ENCODE measurements around the gene DSG3. TPM values are rescaled to one million over a fixed set of nuclear protein-coding genes. Genes with fewer than 3 reads are reported as not detected.
A peak's percentile ranks its signal among the peaks of the same experiment; 100 is the strongest.

The DSG3 gene
- total and polyA plus RNA-seq, 2 of the 13 experiments (the other 11 are each of a cell fraction or from before 2014, with no cell fraction given), result not detected

DNA sequence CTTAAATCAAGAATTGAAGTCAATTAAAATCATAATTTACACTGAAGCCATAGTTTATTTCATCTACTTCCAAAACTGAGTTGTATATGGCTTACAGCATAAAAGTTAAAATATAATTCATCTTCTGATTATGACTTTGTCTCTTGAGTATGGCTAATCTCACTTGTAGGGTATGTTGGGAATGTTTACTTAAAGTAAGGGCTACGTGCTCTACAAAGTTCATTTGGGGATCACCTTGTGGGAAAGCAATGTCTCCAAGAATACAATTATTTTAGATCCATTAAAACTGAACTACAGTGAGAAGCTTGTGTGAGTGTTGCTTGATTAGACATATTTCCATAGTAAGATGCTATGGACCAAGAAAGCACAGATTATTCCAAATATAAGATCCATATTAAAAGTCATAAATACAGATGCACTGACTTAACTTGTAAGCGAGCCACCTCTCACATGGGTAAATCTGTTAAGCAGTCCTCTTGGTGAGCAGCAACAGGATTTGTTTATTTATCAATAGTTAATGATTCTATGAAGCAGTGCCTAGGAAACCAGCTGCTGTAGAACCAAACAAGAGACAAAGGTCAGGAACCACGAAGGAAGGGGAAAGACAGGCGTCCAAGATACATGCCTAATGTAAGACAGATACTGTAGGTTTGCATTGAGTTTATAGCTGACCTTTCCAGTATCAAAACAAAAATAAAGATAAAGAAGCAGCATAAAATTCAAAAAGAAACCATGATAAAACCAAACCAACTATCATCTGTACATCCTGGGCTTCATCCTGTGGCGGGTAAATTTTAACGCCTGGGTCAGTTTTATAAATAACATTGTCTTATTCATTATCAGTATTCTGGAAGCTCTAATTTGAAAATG lies 46.1 kb upstream of the DSG3 start (continued):
- TF ChIP-seq, protein P1, sequence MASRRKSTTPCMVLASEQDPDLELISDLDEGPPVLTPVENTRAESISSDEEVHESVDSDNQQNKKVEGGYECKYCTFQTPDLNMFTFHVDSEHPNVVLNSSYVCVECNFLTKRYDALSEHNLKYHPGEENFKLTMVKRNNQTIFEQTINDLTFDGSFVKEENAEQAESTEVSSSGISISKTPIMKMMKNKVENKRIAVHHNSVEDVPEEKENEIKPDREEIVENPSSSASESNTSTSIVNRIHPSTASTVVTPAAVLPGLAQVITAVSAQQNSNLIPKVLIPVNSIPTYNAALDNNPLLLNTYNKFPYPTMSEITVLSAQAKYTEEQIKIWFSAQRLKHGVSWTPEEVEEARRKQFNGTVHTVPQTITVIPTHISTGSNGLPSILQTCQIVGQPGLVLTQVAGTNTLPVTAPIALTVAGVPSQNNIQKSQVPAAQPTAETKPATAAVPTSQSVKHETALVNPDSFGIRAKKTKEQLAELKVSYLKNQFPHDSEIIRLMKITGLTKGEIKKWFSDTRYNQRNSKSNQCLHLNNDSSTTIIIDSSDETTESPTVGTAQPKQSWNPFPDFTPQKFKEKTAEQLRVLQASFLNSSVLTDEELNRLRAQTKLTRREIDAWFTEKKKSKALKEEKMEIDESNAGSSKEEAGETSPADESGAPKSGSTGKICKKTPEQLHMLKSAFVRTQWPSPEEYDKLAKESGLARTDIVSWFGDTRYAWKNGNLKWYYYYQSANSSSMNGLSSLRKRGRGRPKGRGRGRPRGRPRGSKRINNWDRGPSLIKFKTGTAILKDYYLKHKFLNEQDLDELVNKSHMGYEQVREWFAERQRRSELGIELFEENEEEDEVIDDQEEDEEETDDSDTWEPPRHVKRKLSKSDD (CRISPR knock-in tag; IDR thresholded peaks at IDR 0.05; ENCODE audit: low read depth), result no peak
- TF ChIP-seq NFKB2 (CRISPR knock-in tag; IDR thresholded peaks at IDR 0.05; ENCODE audit: borderline replicate concordance), result no peak
- no peak for TF ChIP-seq SMARCC2 (IDR thresholded peaks at IDR 0.05)
- TF ChIP-seq ZFP82 (CRISPR knock-in tag; IDR thresholded peaks at IDR 0.05; ENCODE audit: borderline replicate concordance), result no peak
- no peak for TF ChIP-seq RBM39 (IDR thresholded peaks at IDR 0.05; ENCODE audit: low read depth, low read length, poor library complexity, severe bottlenecking)
- no peak; the same call in 1 of the 2 replicates for TF ChIP-seq GATAD2A (CRISPR knock-in tag; IDR thresholded peaks at IDR 0.05)
- TF ChIP-seq, protein P2, sequence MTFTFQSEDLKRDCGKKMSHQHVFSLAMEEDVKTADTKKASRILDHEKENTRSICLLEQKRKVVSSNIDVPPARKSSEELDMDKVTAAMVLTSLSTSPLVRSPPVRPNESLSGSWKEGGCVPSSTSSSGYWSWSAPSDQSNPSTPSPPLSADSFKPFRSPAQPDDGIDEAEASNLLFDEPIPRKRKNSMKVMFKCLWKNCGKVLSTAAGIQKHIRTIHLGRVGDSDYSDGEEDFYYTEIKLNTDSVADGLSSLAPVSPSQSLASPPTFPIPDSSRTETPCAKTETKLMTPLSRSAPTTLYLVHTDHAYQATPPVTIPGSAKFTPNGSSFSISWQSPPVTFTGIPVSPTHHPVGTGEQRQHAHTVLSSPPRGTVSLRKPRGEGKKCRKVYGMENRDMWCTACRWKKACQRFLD (CRISPR knock-in tag; IDR thresholded peaks at IDR 0.05; ENCODE audit: borderline replicate concordance), result no peak
- no peak for TF ChIP-seq YEATS4 (CRISPR knock-in tag; IDR thresholded peaks at IDR 0.05; ENCODE audit: borderline replicate concordance)
- no peak for TF ChIP-seq KDM2A (CRISPR knock-in tag; IDR thresholded peaks at IDR 0.05; ENCODE audit: borderline replicate concordance, low read depth)
- no peak for TF ChIP-seq ZFP90 (CRISPR knock-in tag; IDR thresholded peaks at IDR 0.05; ENCODE audit: borderline replicate concordance)
- TF ChIP-seq ATF7 (IDR thresholded peaks at IDR 0.05), result no peak
- no peak for TF ChIP-seq ATF7 (CRISPR knock-in tag; IDR thresholded peaks at IDR 0.05)
- TF ChIP-seq, protein P3, sequence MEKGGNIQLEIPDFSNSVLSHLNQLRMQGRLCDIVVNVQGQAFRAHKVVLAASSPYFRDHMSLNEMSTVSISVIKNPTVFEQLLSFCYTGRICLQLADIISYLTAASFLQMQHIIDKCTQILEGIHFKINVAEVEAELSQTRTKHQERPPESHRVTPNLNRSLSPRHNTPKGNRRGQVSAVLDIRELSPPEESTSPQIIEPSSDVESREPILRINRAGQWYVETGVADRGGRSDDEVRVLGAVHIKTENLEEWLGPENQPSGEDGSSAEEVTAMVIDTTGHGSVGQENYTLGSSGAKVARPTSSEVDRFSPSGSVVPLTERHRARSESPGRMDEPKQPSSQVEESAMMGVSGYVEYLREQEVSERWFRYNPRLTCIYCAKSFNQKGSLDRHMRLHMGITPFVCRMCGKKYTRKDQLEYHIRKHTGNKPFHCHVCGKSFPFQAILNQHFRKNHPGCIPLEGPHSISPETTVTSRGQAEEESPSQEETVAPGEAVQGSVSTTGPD (CRISPR knock-in tag; IDR thresholded peaks at IDR 0.05), result no peak
- no peak for TF ChIP-seq POLR2AphosphoS5 (IDR thresholded peaks at IDR 0.05; ENCODE audit: low read depth, low read length)
- no peak for TF ChIP-seq ZNF776 (CRISPR knock-in tag; IDR thresholded peaks at IDR 0.05)
- TF ChIP-seq SRSF1 (optimal IDR thresholded peaks at IDR 0.05; ENCODE audit: low read depth, low read length), result no peak
- TF ChIP-seq, protein P4, sequence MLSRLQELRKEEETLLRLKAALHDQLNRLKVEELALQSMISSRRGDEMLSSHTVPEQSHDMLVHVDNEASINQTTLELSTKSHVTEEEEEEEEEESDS (CRISPR knock-in tag; IDR thresholded peaks at IDR 0.05; ENCODE audit: borderline replicate concordance), result no peak
- TF ChIP-seq SALL1 (CRISPR knock-in tag; IDR thresholded peaks at IDR 0.05), result no peak; the same call in 1 of the 2 replicates
- TF ChIP-seq GFI1 (CRISPR knock-in tag; IDR thresholded peaks at IDR 0.05; ENCODE audit: borderline replicate concordance), result 0 out of 2 replicates have a peak, but pooled peaks have one; percentile 25
- no peak for TF ChIP-seq RFXAP (CRISPR knock-in tag; IDR thresholded peaks at IDR 0.05; ENCODE audit: borderline replicate concordance)
- TF ChIP-seq HMG20A (CRISPR knock-in tag; IDR thresholded peaks at IDR 0.05; ENCODE audit: borderline replicate concordance), result no peak; the same call in 1 of the 2 replicates
- no peak for TF ChIP-seq ZNF205 (CRISPR knock-in tag; IDR thresholded peaks at IDR 0.05)
- no peak for TF ChIP-seq ZNF33A (CRISPR knock-in tag; IDR thresholded peaks at IDR 0.05; ENCODE audit: borderline replicate concordance)
- no peak for TF ChIP-seq BCL6 (CRISPR knock-in tag; IDR thresholded peaks at IDR 0.05)
- no peak for TF ChIP-seq SUZ12 (IDR thresholded peaks at IDR 0.05; ENCODE audit: low read depth, low read length)
- TF ChIP-seq HMG20B (CRISPR knock-in tag; conservative IDR thresholded peaks at IDR 0.05), result no peak
